ENCODE results near the gene GFOD1. TPM values are rescaled to one million over a fixed set of nuclear protein-coding genes. Genes with fewer than 3 reads are reported as not detected.

The GFOD1 gene
- total RNA-seq, 1 experiment from 2014 or later, result 0.62 TPM

DNA sequence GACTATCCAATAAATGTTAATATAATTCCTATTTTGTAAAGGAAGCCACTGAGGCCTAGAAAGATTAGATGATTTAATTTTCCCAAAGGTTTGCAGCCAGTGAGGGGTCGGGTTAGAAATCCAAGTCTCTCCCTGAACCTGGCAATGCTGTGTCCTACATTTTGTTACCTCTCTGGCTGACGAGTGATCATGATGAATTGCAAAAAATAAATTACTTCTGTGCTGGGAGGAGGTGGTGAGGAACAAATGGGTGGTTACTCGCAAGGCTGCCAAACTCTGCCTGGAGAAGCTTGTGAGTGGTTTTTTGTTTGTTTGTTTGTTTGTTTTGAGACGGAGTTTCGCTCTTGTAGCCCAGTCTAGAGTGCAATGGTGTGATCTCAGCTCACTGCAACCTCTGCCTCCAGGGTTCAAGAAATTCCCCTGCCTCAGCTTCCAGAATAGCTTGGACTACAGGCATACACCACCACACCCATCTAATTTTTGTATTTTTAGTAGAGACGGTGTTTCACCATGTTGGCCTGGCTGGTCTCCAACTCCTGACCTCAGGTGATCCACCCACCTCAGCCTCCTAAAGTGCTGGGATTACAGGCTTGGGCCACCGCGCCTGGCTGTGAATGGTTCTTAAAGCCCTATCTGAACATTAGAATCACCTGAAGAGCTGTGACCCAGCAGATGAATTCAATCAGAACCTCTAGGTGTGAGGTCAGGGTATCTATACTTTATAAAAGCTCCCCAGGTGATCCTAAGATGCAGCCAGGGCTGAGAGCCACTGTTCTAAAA is 138.9 kb downstream of the GFOD1 start:
- TF ChIP-seq TCF7L2 (IDR thresholded peaks at IDR 0.05; ENCODE audit: low read depth, low read length) (no peak), SIN3A (IDR thresholded peaks at IDR 0.05; ENCODE audit: borderline replicate concordance, insufficient read depth, low read depth, low read length) (no peak), POLR2AphosphoS5 (IDR thresholded peaks at IDR 0.05; ENCODE audit: low read depth, low read length) (no peak)
- TF ChIP-seq, protein P1, sequence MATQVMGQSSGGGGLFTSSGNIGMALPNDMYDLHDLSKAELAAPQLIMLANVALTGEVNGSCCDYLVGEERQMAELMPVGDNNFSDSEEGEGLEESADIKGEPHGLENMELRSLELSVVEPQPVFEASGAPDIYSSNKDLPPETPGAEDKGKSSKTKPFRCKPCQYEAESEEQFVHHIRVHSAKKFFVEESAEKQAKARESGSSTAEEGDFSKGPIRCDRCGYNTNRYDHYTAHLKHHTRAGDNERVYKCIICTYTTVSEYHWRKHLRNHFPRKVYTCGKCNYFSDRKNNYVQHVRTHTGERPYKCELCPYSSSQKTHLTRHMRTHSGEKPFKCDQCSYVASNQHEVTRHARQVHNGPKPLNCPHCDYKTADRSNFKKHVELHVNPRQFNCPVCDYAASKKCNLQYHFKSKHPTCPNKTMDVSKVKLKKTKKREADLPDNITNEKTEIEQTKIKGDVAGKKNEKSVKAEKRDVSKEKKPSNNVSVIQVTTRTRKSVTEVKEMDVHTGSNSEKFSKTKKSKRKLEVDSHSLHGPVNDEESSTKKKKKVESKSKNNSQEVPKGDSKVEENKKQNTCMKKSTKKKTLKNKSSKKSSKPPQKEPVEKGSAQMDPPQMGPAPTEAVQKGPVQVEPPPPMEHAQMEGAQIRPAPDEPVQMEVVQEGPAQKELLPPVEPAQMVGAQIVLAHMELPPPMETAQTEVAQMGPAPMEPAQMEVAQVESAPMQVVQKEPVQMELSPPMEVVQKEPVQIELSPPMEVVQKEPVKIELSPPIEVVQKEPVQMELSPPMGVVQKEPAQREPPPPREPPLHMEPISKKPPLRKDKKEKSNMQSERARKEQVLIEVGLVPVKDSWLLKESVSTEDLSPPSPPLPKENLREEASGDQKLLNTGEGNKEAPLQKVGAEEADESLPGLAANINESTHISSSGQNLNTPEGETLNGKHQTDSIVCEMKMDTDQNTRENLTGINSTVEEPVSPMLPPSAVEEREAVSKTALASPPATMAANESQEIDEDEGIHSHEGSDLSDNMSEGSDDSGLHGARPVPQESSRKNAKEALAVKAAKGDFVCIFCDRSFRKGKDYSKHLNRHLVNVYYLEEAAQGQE (IDR thresholded peaks at IDR 0.05; ENCODE audit: insufficient read depth in 1 of 2, low read depth in 2 of 2, low read length in 1 of 2), result no peak
- TF ChIP-seq, protein P2, sequence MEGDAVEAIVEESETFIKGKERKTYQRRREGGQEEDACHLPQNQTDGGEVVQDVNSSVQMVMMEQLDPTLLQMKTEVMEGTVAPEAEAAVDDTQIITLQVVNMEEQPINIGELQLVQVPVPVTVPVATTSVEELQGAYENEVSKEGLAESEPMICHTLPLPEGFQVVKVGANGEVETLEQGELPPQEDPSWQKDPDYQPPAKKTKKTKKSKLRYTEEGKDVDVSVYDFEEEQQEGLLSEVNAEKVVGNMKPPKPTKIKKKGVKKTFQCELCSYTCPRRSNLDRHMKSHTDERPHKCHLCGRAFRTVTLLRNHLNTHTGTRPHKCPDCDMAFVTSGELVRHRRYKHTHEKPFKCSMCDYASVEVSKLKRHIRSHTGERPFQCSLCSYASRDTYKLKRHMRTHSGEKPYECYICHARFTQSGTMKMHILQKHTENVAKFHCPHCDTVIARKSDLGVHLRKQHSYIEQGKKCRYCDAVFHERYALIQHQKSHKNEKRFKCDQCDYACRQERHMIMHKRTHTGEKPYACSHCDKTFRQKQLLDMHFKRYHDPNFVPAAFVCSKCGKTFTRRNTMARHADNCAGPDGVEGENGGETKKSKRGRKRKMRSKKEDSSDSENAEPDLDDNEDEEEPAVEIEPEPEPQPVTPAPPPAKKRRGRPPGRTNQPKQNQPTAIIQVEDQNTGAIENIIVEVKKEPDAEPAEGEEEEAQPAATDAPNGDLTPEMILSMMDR (IDR thresholded peaks at IDR 0.05), result no peak
- DNase-seq (ENCODE audit: low read depth, low spot score) (no peak), ATAC-seq (no peak)
- no peaks in the 10 kb centered on the region for H3K9me3 ChIP-seq (ENCODE audit: control insufficient read depth, insufficient read depth, low read depth, low read length)
- peaks cover 5% of the 10 kb centered on the region for H3K27me3 ChIP-seq (ENCODE audit: control insufficient read depth, insufficient read depth, low read length)
- no peaks in the 10 kb centered on the region for H3K36me3 ChIP-seq (ENCODE audit: control insufficient read depth, insufficient read depth, low read length)
- ChIA-PET POLR2A (no interaction called here), CTCF (interaction anchor here (0.6 kb wide), 1 partner anchor 268 kb away, joined by 3 read pairs; no protein-coding TSS in a partner anchor)
- no TSS peak for BruUV-seq (replicated peaks)
- in situ Hi-C loops (cut with HindIII; ENCODE audit: low pct_unique_long_range_greater_than_20kb, low sequenced_read_pairs), result no loop called here
- intact Hi-C loops (cut with micrococcal nuclease; ENCODE audit: unreplicated experiment), result no loop called here
- no peaks in the 10 kb centered on the region for H3K4me1 ChIP-seq (ENCODE audit: control insufficient read depth, insufficient read depth, low read length)
- H3K27ac ChIP-seq (ENCODE audit: low read length), result no peak overlapping the region
- H3K4me3 ChIP-seq (ENCODE audit: low read depth in 2 of 2, low read length in 2 of 2), result no peak overlapping the region

GRCh38 chr6:13346245-13346644 is 141.2 kb downstream of the GFOD1 start:
- BruUV-seq (replicated peaks), result no TSS peak
- no peak for DNase-seq (ENCODE audit: low read depth, low spot score)
- ChIA-PET CTCF (no interaction called here), POLR2A (no interaction called here)
- in situ Hi-C loops (cut with HindIII; ENCODE audit: low pct_unique_long_range_greater_than_20kb, low sequenced_read_pairs) (no loop called here), intact Hi-C loops (cut with micrococcal nuclease; ENCODE audit: unreplicated experiment) (no loop called here)
- no peak for ATAC-seq
- H3K4me1 ChIP-seq (ENCODE audit: control insufficient read depth, insufficient read depth, low read length), result no peaks in the 10 kb centered on the region
- no peaks in the 10 kb centered on the region for H3K36me3 ChIP-seq (ENCODE audit: control insufficient read depth, insufficient read depth, low read length)
- H3K4me3 ChIP-seq (ENCODE audit: low read depth in 2 of 2, low read length in 2 of 2), result no peak overlapping the region
- TF ChIP-seq POLR2AphosphoS5 (IDR thresholded peaks at IDR 0.05; ENCODE audit: low read depth, low read length) (no peak), SIN3A (IDR thresholded peaks at IDR 0.05; ENCODE audit: borderline replicate concordance, insufficient read depth, low read depth, low read length) (no peak), TCF7L2 (IDR thresholded peaks at IDR 0.05; ENCODE audit: low read depth, low read length) (no peak)
- TF ChIP-seq, protein P2 (IDR thresholded peaks at IDR 0.05), result no peak
- TF ChIP-seq, protein P1 (IDR thresholded peaks at IDR 0.05; ENCODE audit: insufficient read depth in 1 of 2, low read depth in 2 of 2, low read length in 1 of 2), result no peak
- no peak overlapping the region for H3K27ac ChIP-seq (ENCODE audit: low read length)
- H3K9me3 ChIP-seq (ENCODE audit: control insufficient read depth, insufficient read depth, low read depth, low read length), result no peaks in the 10 kb centered on the region
- H3K27me3 ChIP-seq (ENCODE audit: control insufficient read depth, insufficient read depth, low read length), result peaks cover 5% of the 10 kb centered on the region

Data from Panc1 (cell line).